BLaER1 treated with 17β-estradiol and CSF1 and Interleukin-3, amounts not matched to agents 10 nM and 100 nM (cell line): ENCODE measurements around the gene MADCAM1.

Source experiments
- H3K27ac ChIP-seq, 11 experiments: shearing (Covaris generic); formaldehyde crosslinking; 2 replicates each; pipeline ENCODE4 v1.8.1; 2022
- H3K27me3 ChIP-seq, 11 experiments: shearing (Covaris generic); formaldehyde crosslinking; 2 replicates each; pipeline ENCODE4 v1.8.1; 2022
- H3K36me3 ChIP-seq, 11 experiments: shearing (Covaris generic); formaldehyde crosslinking; 2 replicates each; pipeline ENCODE4 v1.8.1; 2022
- H3K4me1 ChIP-seq, 10 experiments: shearing (Covaris generic); formaldehyde crosslinking; 2 replicates each; pipeline ENCODE4 v1.8.1; 2022
- H3K4me2 ChIP-seq, 11 experiments: shearing (Covaris generic); formaldehyde crosslinking; 2 replicates each; pipeline ENCODE4 v1.8.1; 2022
- H3K4me3 ChIP-seq, 10 experiments: shearing (Covaris generic); formaldehyde crosslinking; 2 replicates each; pipeline ENCODE4 v1.8.1; 2022
- H3K9ac ChIP-seq, 11 experiments: shearing (Covaris generic); formaldehyde crosslinking; 2 replicates each; pipeline ENCODE4 v1.8.1; 2022
- H3K9me3 ChIP-seq, 11 experiments: shearing (Covaris generic); formaldehyde crosslinking; replicated peaks in 1 of 11; 2 replicates each; pipeline ENCODE4 v1.8.1; 2022
- H4K20me1 ChIP-seq, 11 experiments: shearing (Covaris generic); formaldehyde crosslinking; 2 replicates each; pipeline ENCODE4 v1.8.1; 2022
- Cebpa-rat ChIP-seq, 11 experiments: shearing (Covaris generic); IDR thresholded peaks; 2 replicates each; pipeline ENCODE4 v1.8.1; 2022

MADCAM1 gene

GRCh38 chr19:517721-518597, 21.7 kb downstream of the MADCAM1 start:
- Histone ChIP-seq H3K27me3 (no peaks in the 10 kb centered on the region), H4K20me1 (peaks cover 6 to 27% (median 20%) of the 10 kb centered on the region in 11 experiments; a peak in 19 of 22 replicates), H3K4me1 (peaks cover 3 to 37% (median 30%) of the 10 kb centered on the region in 10 experiments; a peak in 18 of 20 replicates), H3K27ac (no peak overlapping the region), H3K4me2 (no peak overlapping the region), H3K9ac (no peak overlapping the region), H3K9me3 (no peaks in the 10 kb centered on the region), H3K4me3 (no peak overlapping the region), H3K36me3 (peaks cover 6 to 34% (median 23%) of the 10 kb centered on the region in 11 experiments; a peak in 19 of 22 replicates)
- no peak for TF ChIP-seq Cebpa-rat (IDR thresholded peaks at IDR 0.05)

GRCh38 chr19:518598-519231, 22.4 kb downstream of the MADCAM1 start:
- Histone ChIP-seq H3K27ac (no peak overlapping the region), H4K20me1 (peaks cover 0 to 19% (median 12%) of the 10 kb centered on the region in 11 experiments; a peak in 15 of 22 replicates), H3K4me2 (no peak overlapping the region), H3K4me1 (peaks cover 3 to 30% (median 22%) of the 10 kb centered on the region in 10 experiments; a peak in 17 of 20 replicates), H3K36me3 (peaks cover 6 to 30% (median 19%) of the 10 kb centered on the region in 11 experiments; a peak in 19 of 22 replicates), H3K9me3 (no peaks in the 10 kb centered on the region), H3K27me3 (no peaks in the 10 kb centered on the region), H3K9ac (no peak overlapping the region), H3K4me3 (no peak overlapping the region)
- TF ChIP-seq Cebpa-rat (IDR thresholded peaks at IDR 0.05): no peak

- Histone ChIP-seq H3K4me2 (no peak overlapping the region), H3K27me3 (no peaks in the 10 kb centered on the region), H3K27ac (no peak overlapping the region), H3K9ac (no peak overlapping the region), H3K4me1 (peaks cover 3 to 25% (median 18%) of the 10 kb centered on the region in 10 experiments; a peak in 16 of 20 replicates), H3K36me3 (peaks cover 0 to 22% (median 13%) of the 10 kb centered on the region in 11 experiments; a peak in 17 of 22 replicates), H4K20me1 (peaks cover 0 to 12% (median 5%) of the 10 kb centered on the region in 11 experiments; a peak in 15 of 22 replicates), H3K4me3 (no peak overlapping the region), H3K9me3 (no peaks in the 10 kb centered on the region)
- TF ChIP-seq Cebpa-rat (IDR thresholded peaks at IDR 0.05): no peak
Observed at GRCh38 chr19:519449-519865, 23.2 kb downstream of the MADCAM1 start.

GRCh38 chr19:522726-523125, 26.4 kb downstream of the MADCAM1 start:
- Histone ChIP-seq H3K27me3 (no peaks in the 10 kb centered on the region), H3K9ac (no peak overlapping the region), H3K36me3 (peaks cover 0 to 15% (median 11%) of the 10 kb centered on the region in 11 experiments; a peak in 17 of 22 replicates), H3K4me1 (peaks cover 3 to 17% (median 15%) of the 10 kb centered on the region in 10 experiments; a peak in 16 of 20 replicates), H4K20me1 (peaks cover 0 to 5% (median 0%) of the 10 kb centered on the region in 11 experiments; a peak in 3 of 22 replicates), H3K9me3 (no peaks in the 10 kb centered on the region), H3K27ac (no peak overlapping the region), H3K4me3 (no peak overlapping the region), H3K4me2 (no peak overlapping the region)
- TF ChIP-seq Cebpa-rat (IDR thresholded peaks at IDR 0.05): no peak

- peaks cover 0 to 5% (median 0%) of the 10 kb centered on the region in 11 experiments; a peak in 3 of 22 replicates for H4K20me1 ChIP-seq
- peaks cover 0 to 11% (median 9%) of the 10 kb centered on the region in 11 experiments; a peak in 17 of 22 replicates for H3K36me3 ChIP-seq
- H3K4me3 ChIP-seq: no peak overlapping the region
- H3K4me1 ChIP-seq: peaks cover 3 to 24% (median 16%) of the 10 kb centered on the region in 10 experiments; a peak in 16 of 20 replicates
- no peaks in the 10 kb centered on the region for H3K9me3 ChIP-seq
- no peak overlapping the region for H3K27ac ChIP-seq
- no peak overlapping the region for H3K9ac ChIP-seq
- no peaks in the 10 kb centered on the region for H3K27me3 ChIP-seq
- TF ChIP-seq Cebpa-rat (IDR thresholded peaks at IDR 0.05): no peak
- no peak overlapping the region for H3K4me2 ChIP-seq
Observed at GRCh38 chr19:524062-524674, 27.9 kb downstream of the MADCAM1 start.

GRCh38 chr19:525029-525428, 28.7 kb downstream of the MADCAM1 start:
- Histone ChIP-seq H3K4me3 (no peak overlapping the region), H3K27me3 (no peaks in the 10 kb centered on the region), H3K36me3 (peaks cover 0 to 3% (median under 1%) of the 10 kb centered on the region in 11 experiments; a peak in 7 of 22 replicates), H3K9me3 (no peaks in the 10 kb centered on the region), H3K27ac (no peak overlapping the region), H3K4me1 (peaks cover 6 to 25% (median 17%) of the 10 kb centered on the region in 10 experiments; a peak in 17 of 20 replicates), H4K20me1 (peaks cover 0 to 5% (median 0%) of the 10 kb centered on the region in 11 experiments; a peak in 3 of 22 replicates), H3K9ac (no peak overlapping the region), H3K4me2 (no peak overlapping the region)
- no peak for TF ChIP-seq Cebpa-rat (IDR thresholded peaks at IDR 0.05)

- no peak overlapping the region for H3K9ac ChIP-seq
- no peaks in the 10 kb centered on the region for H3K36me3 ChIP-seq
- H3K27me3 ChIP-seq: no peaks in the 10 kb centered on the region
- no peak overlapping the region for H3K4me3 ChIP-seq
- no peak overlapping the region for H3K4me2 ChIP-seq
- peaks cover 0 to 5% (median 0%) of the 10 kb centered on the region in 11 experiments; a peak in 3 of 22 replicates for H4K20me1 ChIP-seq
- H3K27ac ChIP-seq: no peak overlapping the region
- H3K4me1 ChIP-seq: peaks cover 12 to 28% (median 20%) of the 10 kb centered on the region in 10 experiments; a peak in 18 of 20 replicates
- TF ChIP-seq Cebpa-rat (IDR thresholded peaks at IDR 0.05): no peak
- no peaks in the 10 kb centered on the region for H3K9me3 ChIP-seq
Observed at GRCh38 chr19:525857-526419, 29.7 kb downstream of the MADCAM1 start.
